DOHH2 (cell line): ENCODE measurements around the gene MIEF2.
A peak's percentile ranks its signal among the peaks of the same experiment; 100 is the strongest.

Source experiments
- H3F3A ChIP-seq: fragments of 200-600 bp; sonication (generic), shearing (Covaris generic); 2 replicates; pipeline ENCODE4 v1.6.0; 2016; ENCODE audit warnings: antibody characterized with exemption, mild to moderate bottlenecking; ENCODE audit not compliant: control insufficient read depth, insufficient read depth
- H3K27ac ChIP-seq: fragments of 200-600 bp; sonication (generic); 2 replicates; pipeline ENCODE4 v1.5.1; 2014; ENCODE audit warnings: low read depth, mild to moderate bottlenecking, low read length, moderate library complexity
- H3K27me3 ChIP-seq: fragments of 200-600 bp; sonication (generic); 2 replicates; pipeline ENCODE4 v1.6.1; 2014; ENCODE audit warnings: mild to moderate bottlenecking, low read length, mixed read lengths; ENCODE audit not compliant: control insufficient read depth
- H3K36me3 ChIP-seq: fragments of 200-600 bp; sonication (generic); 2 replicates; pipeline ENCODE4 v1.6.1; 2014; ENCODE audit warnings: mild to moderate bottlenecking, low read length, moderate library complexity, mixed read lengths; ENCODE audit not compliant: control insufficient read depth
- H3K4me1 ChIP-seq: fragments of 200-600 bp; sonication (generic); 2 replicates; pipeline ENCODE4 v1.6.1; 2014; ENCODE audit warnings: mild to moderate bottlenecking, low read length, mixed read lengths; ENCODE audit not compliant: control insufficient read depth
- H3K4me2 ChIP-seq: fragments of 200-600 bp; sonication (generic); 2 replicates; pipeline ENCODE4 v1.6.0; 2014; ENCODE audit warnings: mild to moderate bottlenecking, low read length, moderate library complexity
- H3K4me3 ChIP-seq: fragments of 200-600 bp; sonication (generic); 2 replicates; pipeline ENCODE4 v1.5.1; 2014; ENCODE audit warnings: mild to moderate bottlenecking, low read length, mixed read lengths
- H3K79me2 ChIP-seq: fragments of 200-600 bp; sonication (generic); 2 replicates; pipeline ENCODE4 v1.6.1; 2014; ENCODE audit warnings: mild to moderate bottlenecking, low read length, mixed read lengths; ENCODE audit not compliant: control insufficient read depth
- H3K9me2 ChIP-seq: fragments of 200-600 bp; sonication (generic); replicated peaks from 2 replicates; pipeline ENCODE4 v1.6.1; 2014; ENCODE audit warnings: mild to moderate bottlenecking, low read length, mixed read lengths; ENCODE audit not compliant: control insufficient read depth
- H3K9me3 ChIP-seq: fragments of 200-600 bp; sonication (generic); 2 replicates; pipeline ENCODE4 v1.6.1; 2014; ENCODE audit warnings: antibody characterized with exemption, low read length, mixed read lengths; ENCODE audit not compliant: control insufficient read depth, insufficient read depth
- H4K20me1 ChIP-seq: fragments of 200-600 bp; sonication (generic); 2 replicates; pipeline ENCODE4 v1.6.0; 2014; ENCODE audit warnings: low read depth, mild to moderate bottlenecking, antibody characterized with exemption, low read length, moderate library complexity; ENCODE audit not compliant: control insufficient read depth, insufficient read depth
- CTCF ChIP-seq: fragments of 200-600 bp; sonication (generic); IDR thresholded peaks from one replicate; pipeline ENCODE4 v1.5.1; 2014; ENCODE audit warnings: antibody characterized with exemption, mild to moderate bottlenecking, low read depth, low read length; ENCODE audit not compliant: poor library complexity, severe bottlenecking
- EZH2phosphoT487 ChIP-seq: fragments of 200-600 bp; sonication (generic); IDR thresholded peaks from 2 replicates; pipeline ENCODE4 v1.6.1; 2017; ENCODE audit warnings: borderline replicate concordance, mild to moderate bottlenecking, antibody characterized with exemption, low read length, moderate library complexity, mixed read lengths

MIEF2 gene

DNA sequence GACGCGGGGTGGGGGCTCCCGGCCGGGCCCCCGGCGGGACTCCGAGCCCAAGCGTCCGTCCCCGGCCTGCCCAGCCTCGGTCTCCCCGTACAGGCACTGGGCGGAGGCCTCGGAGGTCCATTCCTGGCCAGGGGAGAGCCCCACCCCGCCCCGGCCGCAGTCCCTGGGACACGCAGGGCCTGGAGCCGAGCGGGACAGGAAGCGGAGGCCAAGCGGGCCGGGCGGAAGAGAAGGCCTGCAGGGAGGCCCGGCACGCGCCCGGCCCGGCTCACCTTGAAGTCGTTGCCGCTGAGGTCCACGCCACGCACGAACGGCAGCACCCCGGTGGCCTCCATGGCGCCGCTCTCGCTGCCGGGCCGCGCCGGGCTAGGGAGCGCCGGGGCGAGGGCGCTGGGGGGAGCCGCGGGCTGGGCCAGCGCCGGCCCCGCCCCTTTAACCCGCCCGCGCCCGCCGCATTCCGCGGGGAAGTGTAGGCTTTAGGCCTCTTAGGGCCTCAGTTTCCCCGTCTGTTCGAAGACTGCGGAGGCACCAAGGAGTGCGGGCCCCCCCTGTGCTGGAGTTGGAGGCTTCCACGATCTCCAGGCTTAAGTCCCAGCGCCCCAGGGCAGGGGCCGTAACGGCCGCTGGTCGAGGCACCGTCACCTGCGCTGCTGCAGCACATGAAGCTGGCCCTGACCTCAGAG is 2.0 kb upstream of the MIEF2 start, which contains the start of gene FLII:
Gene FLII (minus strand): TSS at position 383 of the 683 bp plus-strand sequence. CDS start 48 bp downstream, at position 335.
- peak within 1 kb of the TSS; percentile 92 for H3K4me3 ChIP-seq
- peaks cover 24% of the 10 kb centered on the region for H3K79me2 ChIP-seq
- peaks cover 34% of the 10 kb centered on the region for H3K36me3 ChIP-seq
- H4K20me1 ChIP-seq = 0 out of 2 replicates have a peak, but pooled peaks cover 7% of the 10 kb centered on the region
- peak within 1 kb of the TSS; percentile 87 for H3K4me2 ChIP-seq
- peak within 1 kb of the TSS; percentile 31 for H3K27ac ChIP-seq
- H3K27me3 ChIP-seq = no peaks in the 10 kb centered on the region
- peaks cover 34% of the 10 kb centered on the region for H3K4me1 ChIP-seq
- H3K9me2 ChIP-seq = no peaks in the 10 kb centered on the region
- TF ChIP-seq EZH2phosphoT487 (no peak), CTCF (no peak)
- no peaks in the 10 kb centered on the region for H3K9me3 ChIP-seq
- H3F3A ChIP-seq = no peaks in the 10 kb centered on the region

DNA sequence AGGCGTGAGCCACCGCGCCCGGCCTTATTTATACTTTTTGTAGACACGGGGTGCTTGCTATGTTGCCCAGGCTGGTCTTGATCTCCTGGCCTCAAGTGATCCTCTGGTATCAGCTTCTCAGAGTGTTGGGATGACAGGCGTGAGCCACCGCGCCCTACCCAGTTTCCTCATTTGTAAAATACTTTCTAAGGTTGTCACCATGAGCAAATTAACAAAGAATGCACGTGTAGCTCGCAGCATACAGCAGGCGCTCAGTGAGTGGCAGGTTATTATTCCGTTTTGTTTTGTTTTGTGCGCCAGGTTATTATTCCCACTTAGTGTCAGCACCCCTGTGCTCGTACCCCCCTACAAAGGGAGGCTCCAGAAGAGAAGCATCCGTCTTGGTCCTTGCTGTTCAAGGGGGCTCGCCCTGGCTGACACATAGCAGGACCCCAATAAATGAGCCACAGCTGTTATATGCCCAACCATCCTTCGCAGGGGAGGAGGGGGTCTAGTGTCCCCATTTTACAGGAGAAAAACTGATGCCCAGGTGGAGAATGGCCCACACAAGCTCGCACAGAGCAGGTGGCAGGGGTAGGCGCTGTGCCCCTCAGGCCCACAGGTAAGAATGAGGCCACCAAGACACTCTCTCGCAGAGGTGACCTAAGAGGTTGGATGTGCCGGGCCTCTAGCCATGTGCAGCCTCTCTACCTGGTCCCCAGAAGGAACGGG is 686 bp upstream of the MIEF2 start:
- H3K4me3 ChIP-seq = peak overlapping the region; percentile 82
- H3K4me2 ChIP-seq = peak overlapping the region; percentile 87
- H3K4me1 ChIP-seq = peaks cover 34% of the 10 kb centered on the region
- H3K27ac ChIP-seq = peak overlapping the region; percentile 58; the same call in 1 of the 2 replicates
- H3K9me2 ChIP-seq = no peaks in the 10 kb centered on the region
- H3K9me3 ChIP-seq = no peaks in the 10 kb centered on the region
- 0 out of 2 replicates have a peak, but pooled peaks cover 7% of the 10 kb centered on the region for H4K20me1 ChIP-seq
- H3K36me3 ChIP-seq = peaks cover 22% of the 10 kb centered on the region
- no peaks in the 10 kb centered on the region for H3F3A ChIP-seq
- TF ChIP-seq CTCF (no peak), EZH2phosphoT487 (no peak)
- H3K79me2 ChIP-seq = peaks cover 24% of the 10 kb centered on the region
- no peaks in the 10 kb centered on the region for H3K27me3 ChIP-seq

DNA sequence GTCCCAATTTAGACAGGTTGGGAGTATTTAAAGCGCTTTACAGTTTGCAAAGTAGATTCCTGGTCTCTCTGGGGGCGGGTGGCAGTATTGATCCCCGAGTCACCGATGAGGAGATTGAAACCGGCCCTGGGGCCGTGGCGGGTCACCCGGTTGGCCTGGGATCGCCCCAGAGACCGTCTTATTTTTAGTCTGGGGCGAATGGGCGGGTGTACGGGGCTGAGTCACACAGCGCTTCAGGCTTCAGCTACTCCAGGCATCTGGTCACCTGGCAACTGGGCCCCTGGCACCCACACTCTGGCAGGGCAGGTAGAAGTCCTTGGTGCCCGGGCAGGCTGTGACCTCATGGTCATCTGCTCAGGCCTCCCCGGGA is 669 bp downstream of the MIEF2 start:
- Histone ChIP-seq H3K4me1 (peaks cover 34% of the 10 kb centered on the region), H3K9me3 (no peaks in the 10 kb centered on the region), H3K9me2 (no peaks in the 10 kb centered on the region), H4K20me1 (0 out of 2 replicates have a peak, but pooled peaks cover 7% of the 10 kb centered on the region), H3K27ac (peak overlapping the region; percentile 58), H3K4me3 (peak overlapping the region; percentile 82), H3K27me3 (no peaks in the 10 kb centered on the region), H3F3A (no peaks in the 10 kb centered on the region), H3K79me2 (peaks cover 24% of the 10 kb centered on the region), H3K4me2 (peak overlapping the region; percentile 87), H3K36me3 (peaks cover 10% of the 10 kb centered on the region)
- no peak for TF ChIP-seq EZH2phosphoT487

- H3K27me3 ChIP-seq = no peaks in the 10 kb centered on the region
- H3K27ac ChIP-seq = no peak overlapping the region
Measured at GRCh38 chr17:18261659-18262058, 1.2 kb downstream of the MIEF2 start.

More at GRCh38 chr17:18261659-18262058, 1.2 kb downstream of the MIEF2 start:
- Histone ChIP-seq H3K4me1 (peaks cover 34% of the 10 kb centered on the region), H3K4me2 (peak overlapping the region; percentile 87), H4K20me1 (0 out of 2 replicates have a peak, but pooled peaks cover 7% of the 10 kb centered on the region), H3K79me2 (peaks cover 23% of the 10 kb centered on the region), H3K9me2 (no peaks in the 10 kb centered on the region), H3K4me3 (peak overlapping the region; percentile 82), H3K9me3 (no peaks in the 10 kb centered on the region), H3K36me3 (peaks cover 4% of the 10 kb centered on the region; the same call in 1 of the 2 replicates), H3F3A (no peaks in the 10 kb centered on the region)
- TF ChIP-seq EZH2phosphoT487 (no peak), CTCF (no peak)
